BJ (cell line): ENCODE data around the gene PRAMEF33. TPM values are rescaled to one million over a fixed set of nuclear protein-coding genes. Genes with fewer than 3 reads are reported as not detected.
"Not testable (repeated sequence)": the region's sequence is repeated elsewhere in the genome, so short reads cannot be mapped to it uniquely, and the experiment has no call there.

Source experiments
- CTCF ChIA-PET: fragments of 350-600 bp; formaldehyde crosslinking; extraction: SDS; loops from one replicate; lab custom pipeline; 2021; ENCODE audit warnings: antibody characterized with exemption, inconsistent platforms; lab: Yijun Ruan, JAX
- POLR2A ChIA-PET: fragments of 300-600 bp; sonication (Branson Sonifier 250); formaldehyde crosslinking; extraction: SDS; loops from one replicate; lab custom pipeline; 2021; ENCODE audit warnings: antibody characterized with exemption; lab: Charles Lee
- DNase-seq: peaks from one replicate; pipeline ENCODE4 v3.0.0-alpha.2; 2011; ENCODE audit warnings: low read depth
- H3K27me3 ChIP-seq: 2 replicates; pipeline ENCODE4 v1.6.0; 2011; ENCODE audit warnings: low read length; ENCODE audit not compliant: control insufficient read depth, insufficient read depth
- H3K36me3 ChIP-seq: 2 replicates; pipeline ENCODE4 v1.5.1; 2011; ENCODE audit warnings: low read length; ENCODE audit not compliant: control insufficient read depth, insufficient read depth
- H3K4me3 ChIP-seq: 2 replicates; pipeline ENCODE4 v1.5.1; 2011; ENCODE audit warnings: low read depth, mild to moderate bottlenecking, control low read depth, low read length
- polyA minus RNA-seq: library from RNA; depleted of rRNA, polyadenylated mRNA; stranded (reverse); fragments of >200 nt; gene quantifications from 2 replicates; pipeline ENCODE4 v1.2.3, GENCODE V29; 2011; rRNA and poly(A)+ RNA removed
- polyA plus RNA-seq: library from polyadenylated mRNA; depleted of rRNA; stranded (reverse); fragments of >200 nt; gene quantifications from 2 replicates; pipeline ENCODE4 v1.2.3, GENCODE V29; 2011; rRNA removed

Gene PRAMEF33, protein sequence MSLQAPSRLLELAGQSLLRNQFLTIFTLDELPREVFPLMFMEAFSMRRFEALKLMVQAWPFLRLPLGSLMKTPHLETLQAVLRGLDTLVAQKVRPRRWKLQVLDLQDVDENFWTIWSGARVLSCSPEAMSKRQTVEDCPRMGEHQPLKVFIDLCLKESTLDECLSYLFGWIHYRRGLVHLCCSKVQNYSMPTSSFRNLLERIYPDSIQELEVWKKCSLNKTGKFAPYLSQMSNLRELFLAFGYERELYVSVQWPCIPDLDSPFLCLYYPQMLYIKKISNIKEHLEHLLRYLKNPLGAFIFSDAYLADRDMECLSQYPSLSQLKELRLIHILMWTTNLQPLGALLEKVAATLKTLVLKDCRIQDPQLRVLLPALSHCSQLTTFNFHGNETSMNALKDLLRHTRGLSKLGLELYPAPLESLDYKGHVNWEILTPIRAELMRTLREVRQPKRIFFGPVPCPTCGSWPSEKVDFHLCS
- polyA plus RNA-seq (not detected in 2 replicates), polyA minus RNA-seq (not detected in 2 replicates)

DNA sequence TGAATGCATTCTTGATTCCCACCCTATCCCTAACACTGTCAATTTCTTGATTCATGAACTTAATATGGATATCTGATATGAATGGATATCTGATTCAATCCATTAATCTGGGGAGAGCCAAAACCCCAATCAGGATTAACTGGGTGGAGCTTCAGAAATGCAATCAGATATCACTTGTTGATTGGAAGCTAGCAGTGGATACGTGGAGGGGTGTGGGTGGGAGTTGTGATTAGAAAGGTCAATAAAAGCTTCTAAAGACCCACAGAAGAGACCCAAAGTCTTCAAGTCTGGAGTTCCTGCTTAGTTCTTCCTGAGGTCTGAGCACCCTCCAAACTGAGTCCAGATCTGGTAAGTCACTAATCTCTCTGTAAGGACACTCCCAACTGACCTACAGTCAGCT is at the start of gene PRAMEF33:
Gene PRAMEF33 (plus strand): TSS at position 301 of the 400 bp plus-strand sequence. CDS start 2,416 bp downstream, outside the sequence.
- CTCF ChIA-PET, H3K27me3 ChIP-seq, H3K4me3 ChIP-seq, DNase-seq, POLR2A ChIA-PET, H3K36me3 ChIP-seq: not testable (repeated sequence)

- H3K4me3 ChIP-seq, H3K36me3 ChIP-seq, DNase-seq, H3K27me3 ChIP-seq, CTCF ChIA-PET, POLR2A ChIA-PET: not testable (repeated sequence)
Observed at GRCh38 chr1:13253898-13254297, 49.4 kb upstream of the PRAMEF33 start, which contains the start of gene PRAMEF5. Gene PRAMEF5 (plus strand): TSS chr1:13254198. CDS start chr1:13259269, 5,071 bp downstream.

DNA sequence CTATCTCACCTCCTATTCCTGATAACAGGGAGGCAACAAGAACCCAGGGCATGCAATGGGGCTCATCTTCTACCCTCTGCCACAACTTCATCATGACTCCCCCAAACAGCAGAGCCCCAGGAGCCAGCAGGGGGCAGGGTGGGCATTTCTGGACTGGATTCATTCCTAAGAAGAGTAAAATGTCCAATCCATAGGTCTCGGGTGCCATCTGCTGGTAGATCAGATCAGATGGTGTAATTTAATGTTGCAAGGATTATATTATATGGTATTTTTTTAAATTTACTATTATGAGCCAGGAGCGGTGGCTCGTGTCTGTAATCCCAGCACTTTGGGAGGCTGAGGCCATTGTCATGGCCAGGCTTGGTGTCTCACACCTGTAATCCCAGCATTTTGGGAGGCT is 38.2 kb upstream of the PRAMEF33 start:
- POLR2A ChIA-PET, H3K36me3 ChIP-seq, H3K4me3 ChIP-seq, CTCF ChIA-PET, H3K27me3 ChIP-seq, DNase-seq: not testable (repeated sequence)

- CTCF ChIA-PET, POLR2A ChIA-PET, DNase-seq, H3K27me3 ChIP-seq, H3K4me3 ChIP-seq, H3K36me3 ChIP-seq: not testable (repeated sequence)
Observed at GRCh38 chr1:13277016-13277415, 26.3 kb upstream of the PRAMEF33 start.

DNA sequence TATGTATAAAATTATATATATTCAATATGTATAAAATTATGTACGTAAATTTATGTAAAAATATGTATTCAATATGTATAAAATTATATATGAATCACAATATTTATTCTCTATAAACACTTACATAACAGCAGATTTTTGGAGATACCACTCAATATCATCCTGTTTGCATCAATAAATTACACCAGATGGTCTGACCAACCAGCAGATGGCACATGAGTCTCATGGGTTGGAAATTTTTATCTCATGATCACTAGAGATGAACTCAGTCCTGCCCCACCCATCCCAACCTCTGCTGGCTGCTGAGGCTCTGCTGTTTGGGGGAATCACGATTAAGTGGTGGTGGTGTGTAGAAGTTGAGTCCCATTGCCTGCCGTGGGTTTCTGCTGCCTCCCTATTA is 23.7 kb upstream of the PRAMEF33 start:
- H3K4me3 ChIP-seq, H3K36me3 ChIP-seq, CTCF ChIA-PET, DNase-seq, POLR2A ChIA-PET, H3K27me3 ChIP-seq: not testable (repeated sequence)

GRCh38 chr1:13285037-13285436 is 18.3 kb upstream of the PRAMEF33 start, which contains the start of gene PRAMEF8:
Gene PRAMEF8 (minus strand): TSS chr1:13285137. CDS start chr1:13284091, 1,046 bp downstream.
- H3K27me3 ChIP-seq, POLR2A ChIA-PET, H3K4me3 ChIP-seq, H3K36me3 ChIP-seq, DNase-seq, CTCF ChIA-PET: not testable (repeated sequence)

- H3K36me3 ChIP-seq, H3K27me3 ChIP-seq, DNase-seq, POLR2A ChIA-PET, CTCF ChIA-PET, H3K4me3 ChIP-seq: not testable (repeated sequence)
Observed at GRCh38 chr1:13289030-13289429, 14.3 kb upstream of the PRAMEF33 start.

GRCh38 chr1:13297216-13297931 is 6.0 kb upstream of the PRAMEF33 start:
- H3K36me3 ChIP-seq, DNase-seq, CTCF ChIA-PET, POLR2A ChIA-PET, H3K27me3 ChIP-seq, H3K4me3 ChIP-seq: not testable (repeated sequence)

DNA sequence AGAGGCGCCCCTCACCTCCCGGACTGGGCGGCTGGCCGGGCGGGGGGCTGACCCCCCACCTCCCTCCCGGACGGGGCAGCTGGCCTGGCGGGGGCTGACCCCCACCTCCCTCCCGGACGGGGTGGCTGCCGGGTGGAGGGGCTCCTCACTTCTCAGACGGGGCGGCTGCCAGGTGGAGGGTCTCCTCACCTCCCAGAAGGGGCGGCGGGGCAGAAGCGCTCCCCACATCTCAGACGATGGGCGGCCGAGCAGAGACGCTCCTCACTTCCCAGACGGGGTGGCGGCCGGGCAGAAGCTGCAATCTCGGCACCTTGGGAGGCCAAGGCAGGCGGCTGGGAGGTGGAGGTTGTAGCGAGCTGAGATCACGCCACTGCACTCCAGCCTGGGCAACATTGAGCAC is 4.6 kb upstream of the PRAMEF33 start:
- POLR2A ChIA-PET, H3K4me3 ChIP-seq, DNase-seq, H3K36me3 ChIP-seq, CTCF ChIA-PET, H3K27me3 ChIP-seq: not testable (repeated sequence)

GRCh38 chr1:13302197-13302596 is 1.1 kb upstream of the PRAMEF33 start:
- POLR2A ChIA-PET, CTCF ChIA-PET, H3K36me3 ChIP-seq, DNase-seq, H3K27me3 ChIP-seq, H3K4me3 ChIP-seq: not testable (repeated sequence)

GRCh38 chr1:13315281-13315680 is 11.9 kb downstream of the PRAMEF33 start, which contains the start of gene PRAMEF15:
Gene PRAMEF15 (plus strand): TSS chr1:13315581. CDS start chr1:13318408, 2,827 bp downstream.
- DNase-seq, H3K4me3 ChIP-seq, H3K36me3 ChIP-seq, H3K27me3 ChIP-seq, CTCF ChIA-PET, POLR2A ChIA-PET: not testable (repeated sequence)

DNA sequence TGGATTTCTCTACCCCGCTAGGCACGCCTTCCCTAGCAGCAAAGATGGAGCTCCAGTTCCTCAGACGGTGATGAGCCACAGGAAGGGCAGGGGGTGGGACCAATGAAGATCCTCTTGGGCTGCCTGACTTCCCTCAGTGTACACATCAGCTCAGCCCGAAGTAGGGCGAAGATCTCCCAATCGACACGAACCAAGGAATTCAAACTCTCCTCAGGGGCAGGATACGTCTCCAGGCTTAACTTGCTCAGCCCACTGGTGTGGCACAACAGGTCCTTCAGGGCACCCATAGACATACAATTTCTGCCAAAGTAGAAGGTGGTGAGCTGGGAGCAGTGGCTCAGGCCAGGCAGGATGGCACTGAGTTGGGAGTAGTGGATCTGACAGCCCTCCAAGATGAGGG is 39.2 kb downstream of the PRAMEF33 start:
- H3K27me3 ChIP-seq, H3K36me3 ChIP-seq, H3K4me3 ChIP-seq, POLR2A ChIA-PET, CTCF ChIA-PET, DNase-seq: not testable (repeated sequence)
